Central memory CD4-positive, alpha-beta T cell (primary cell): Measurements from ENCODE around the gene ZBED2.
"Not testable (repeated sequence)": the region's sequence is repeated elsewhere in the genome, so short reads cannot be mapped to it uniquely, and the experiment has no call there.

Experiments used
- DNase-seq: peaks from one replicate; pipeline ENCODE4 v3.0.0; 2022

ZBED2 gene

DNA sequence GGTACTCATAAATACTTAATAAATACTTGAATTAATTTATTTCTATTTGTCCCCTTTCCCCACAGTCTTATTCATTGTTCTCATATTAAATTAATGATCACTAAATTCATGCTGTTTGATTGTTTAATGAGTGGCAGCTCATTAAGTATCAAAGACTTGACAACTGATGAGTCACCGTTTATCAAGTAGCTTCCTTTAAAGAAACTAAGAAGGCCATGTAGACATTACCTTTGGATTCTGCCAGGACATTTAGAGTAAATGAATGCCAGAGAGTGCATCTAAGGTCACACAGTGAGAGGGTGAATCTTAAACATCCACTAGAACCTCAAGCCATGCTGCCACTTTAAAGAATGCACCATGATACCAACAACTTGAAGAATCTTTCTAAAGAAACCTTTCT, 23.9 kb downstream of the ZBED2 start:
- DNase-seq, result no peak

DNA sequence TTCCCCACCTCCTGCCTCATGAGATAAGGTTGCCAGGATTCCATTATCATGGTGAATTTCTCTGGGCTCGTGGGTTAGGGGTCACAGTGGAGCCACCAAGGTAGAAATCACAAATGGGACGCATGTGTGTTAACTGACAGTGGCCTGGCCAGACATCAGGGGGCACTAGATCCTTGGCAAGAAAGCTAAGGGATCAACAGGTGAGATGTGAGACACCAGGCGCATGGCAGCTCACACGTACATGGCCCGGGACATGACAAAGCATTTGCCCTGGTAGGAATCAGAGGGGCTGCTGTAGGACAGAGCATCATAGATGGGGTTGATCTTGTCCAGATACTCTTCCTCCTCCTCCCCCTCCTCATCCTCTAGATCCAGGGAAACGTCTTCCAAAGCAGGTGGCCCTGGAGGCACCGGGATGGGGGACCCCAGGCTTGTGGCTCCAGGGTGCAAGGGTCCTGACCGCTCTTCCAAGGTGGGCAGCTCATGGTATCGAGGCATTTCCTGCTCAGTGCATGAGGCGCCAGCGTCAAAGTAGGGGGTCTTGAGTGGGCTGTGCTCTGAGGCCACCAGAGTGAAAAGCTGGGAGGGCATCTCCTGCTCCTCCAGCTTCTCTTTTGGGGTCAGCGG, 24.6 kb downstream of the ZBED2 start:
- DNase-seq, result no peak

DNA sequence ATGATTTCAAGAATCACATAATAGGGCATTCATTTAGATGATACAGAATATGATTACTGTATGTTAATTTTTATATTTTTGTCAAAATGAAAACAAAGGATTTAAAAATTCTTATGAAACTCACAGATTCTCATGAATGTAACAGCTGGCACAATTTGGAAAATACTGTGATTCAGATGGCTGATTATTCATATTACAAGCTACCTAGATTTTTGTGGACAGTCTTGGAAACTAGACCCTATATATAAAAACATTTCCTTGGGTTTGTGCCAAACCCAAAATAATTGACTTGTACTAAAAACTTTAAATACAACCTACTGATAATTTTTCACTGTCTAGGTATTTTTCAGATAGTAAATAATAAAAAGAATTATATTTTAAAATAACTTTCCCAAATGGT, 26.2 kb downstream of the ZBED2 start:
- DNase-seq, result no peak

DNA sequence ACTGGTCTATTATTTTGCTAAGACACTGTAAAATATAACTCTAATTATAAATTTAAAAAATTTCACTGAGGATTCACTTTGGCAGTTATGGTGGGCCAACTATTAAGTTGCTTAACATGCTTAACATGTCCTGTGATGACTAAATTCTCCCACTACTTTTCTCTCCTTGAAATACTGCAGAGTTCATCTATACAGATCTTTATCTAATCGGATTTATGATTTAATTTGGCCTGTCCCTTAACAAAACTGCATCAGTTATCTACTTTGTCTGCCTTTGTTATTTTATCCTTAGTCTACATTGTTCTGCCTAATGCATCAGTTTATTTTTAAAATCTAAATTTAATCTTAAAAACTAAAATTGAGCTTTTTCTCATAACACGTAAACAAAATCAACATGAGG, 26.8 kb downstream of the ZBED2 start:
- no peak for DNase-seq

DNA sequence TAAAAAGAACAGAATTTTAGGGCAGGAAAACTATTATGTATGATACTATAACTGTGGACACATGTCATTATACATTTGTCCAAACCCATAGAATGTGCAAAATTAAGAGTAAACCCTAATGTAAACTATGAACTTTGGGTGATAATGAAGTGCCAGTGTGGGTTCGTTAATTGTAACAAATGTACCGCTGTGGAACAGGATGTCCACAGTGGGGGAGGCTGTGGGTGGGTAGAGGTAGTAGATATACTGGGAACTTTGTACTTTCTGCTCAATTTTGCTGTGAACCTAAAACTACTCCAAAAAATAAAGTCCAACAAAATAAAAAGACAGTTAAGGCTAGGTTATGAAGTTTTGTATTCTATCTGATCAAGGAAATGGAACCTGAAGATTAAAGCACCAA, 28.3 kb downstream of the ZBED2 start:
- DNase-seq, result no peak

DNA sequence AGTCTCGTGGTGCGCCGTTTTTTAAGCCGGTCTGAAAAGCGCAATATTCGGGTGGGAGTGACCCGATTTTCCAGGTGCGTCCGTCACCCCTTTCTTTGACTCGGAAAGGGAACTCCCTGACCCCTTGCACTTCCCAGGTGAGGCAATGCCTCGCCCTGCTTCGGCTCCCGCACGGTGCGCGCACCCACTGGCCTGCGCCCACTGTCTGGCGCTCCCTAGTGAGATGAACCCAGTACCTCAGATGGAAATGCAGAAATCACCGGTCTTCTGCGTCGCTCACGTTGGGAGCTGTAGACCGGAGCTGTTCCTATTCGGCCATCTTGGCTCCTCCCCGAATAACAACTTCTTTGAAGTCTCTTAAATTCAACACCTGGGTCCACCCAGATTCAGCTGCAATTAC, 33.2 kb downstream of the ZBED2 start:
- not testable (repeated sequence) for DNase-seq

DNA sequence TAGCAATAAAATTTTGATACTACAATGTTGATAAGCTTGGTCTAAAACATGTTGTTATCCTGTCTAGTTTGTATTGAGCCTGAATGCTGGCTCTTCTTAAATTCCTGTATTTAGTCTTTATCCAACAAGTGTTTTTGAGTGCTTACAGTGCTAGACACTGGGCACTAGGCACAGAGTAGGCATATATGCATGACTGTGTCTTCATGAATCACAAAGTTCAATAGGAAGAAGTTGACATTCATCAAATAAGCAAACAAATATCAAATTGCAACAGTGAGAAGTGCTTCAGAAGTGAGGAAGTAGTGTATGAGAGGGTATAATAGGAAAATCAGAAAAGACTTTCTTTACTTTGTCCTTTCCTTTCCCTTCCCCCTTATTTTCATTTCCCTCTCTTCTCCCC, 46.4 kb downstream of the ZBED2 start:
- no peak for DNase-seq

DNA sequence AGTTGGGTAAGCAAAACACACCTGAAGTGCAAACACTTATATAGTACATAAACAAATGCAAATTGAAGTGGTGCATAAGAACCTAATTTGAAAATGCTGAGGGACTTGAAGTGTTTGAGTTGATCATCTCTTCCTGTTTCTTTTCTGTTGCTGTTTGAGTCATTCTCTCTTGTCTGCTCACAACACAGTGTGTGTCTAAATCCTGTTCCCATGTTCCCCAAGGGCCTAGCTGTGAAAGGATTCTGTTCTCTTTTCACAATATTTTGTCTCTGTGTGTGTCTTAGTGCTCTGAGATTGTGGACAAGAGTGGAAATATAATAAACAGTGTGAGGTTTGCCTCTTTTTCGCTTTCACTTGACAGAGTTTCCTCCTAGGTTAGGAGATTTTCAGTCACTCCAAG, 47.1 kb downstream of the ZBED2 start:
- no peak for DNase-seq

DNA sequence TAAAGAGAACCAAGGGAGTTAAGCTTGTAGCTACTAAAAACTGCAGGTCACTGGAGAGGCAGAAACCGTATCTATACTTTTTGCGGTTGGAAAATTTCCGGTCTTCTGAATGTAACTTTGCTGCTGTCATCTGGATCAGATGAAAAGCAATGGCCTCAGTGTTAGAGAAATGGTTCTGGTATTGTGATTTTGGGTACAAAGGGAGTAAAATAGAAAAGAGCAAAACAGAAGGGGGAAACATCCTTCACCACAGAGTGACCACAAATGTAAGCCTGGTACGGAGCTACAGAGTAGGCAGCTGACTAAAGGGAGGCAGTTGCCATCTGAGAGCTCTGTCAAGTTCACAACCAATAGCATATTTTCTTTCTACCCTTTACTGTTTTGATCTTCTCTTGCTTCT, 47.5 kb downstream of the ZBED2 start:
- DNase-seq, result peak; percentile 69

DNA sequence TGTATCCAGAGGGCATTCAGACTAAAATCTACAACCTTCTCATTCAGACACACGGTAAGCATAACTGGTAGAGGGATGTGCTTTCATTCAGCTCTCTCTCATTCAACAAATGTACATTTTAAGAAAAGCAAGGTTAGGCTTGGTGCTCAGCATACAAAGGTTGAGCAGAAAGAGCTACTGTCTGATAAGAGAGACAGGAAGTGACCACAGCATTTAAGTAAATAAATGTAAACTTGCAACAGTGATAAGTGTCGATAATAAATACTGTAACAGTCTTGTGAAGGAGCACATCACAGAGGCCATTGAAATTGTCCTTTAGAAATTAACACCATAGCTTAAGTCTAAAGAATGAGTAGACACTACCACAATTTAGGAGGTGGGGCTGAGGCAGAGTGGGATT, 49.8 kb downstream of the ZBED2 start:
- DNase-seq, result no peak
